ENCODE measurements around the gene BACH2. TPM values are rescaled to one million over a fixed set of nuclear protein-coding genes. Genes with fewer than 3 reads are reported as not detected.
"Not testable (repeated sequence)": the region's sequence is repeated elsewhere in the genome, so short reads cannot be mapped to it uniquely, and the experiment has no call there.

BACH2 gene
- total and polyA plus RNA-seq, 10 of the 15 experiments (the other 5 are each of a cell fraction or from before 2014, with no cell fraction given): 0.03 to 0.28 (median 0.04) TPM; not detected in 3

DNA sequence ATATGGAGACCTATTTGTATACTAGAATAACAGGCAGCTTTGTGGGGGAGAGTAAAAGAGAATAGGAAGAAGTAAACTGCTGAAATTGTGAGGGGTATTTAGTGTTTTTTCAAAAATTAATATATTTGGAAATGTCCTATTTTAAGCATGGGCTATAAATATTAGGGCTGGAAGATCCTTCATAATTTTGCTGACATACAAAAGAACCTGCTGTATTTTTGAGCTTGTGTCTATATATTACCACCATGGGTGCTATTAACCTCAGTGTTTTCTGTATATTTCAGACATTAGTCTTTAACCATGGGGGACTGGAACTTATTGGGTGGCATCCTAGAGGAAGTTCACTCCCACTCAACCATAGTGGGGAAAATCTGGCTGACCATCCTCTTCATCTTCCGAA, 402.5 kb downstream of the BACH2 start, which contains the start of gene GJA10:
GJA10 (plus strand) TSS at position 301 of the 400 bp plus-strand sequence; CDS start at position 301, 0 bp downstream.
- FAIRE-seq: no peak
- H3K36me3 ChIP-seq (ENCODE audit: control insufficient read depth in 2 of 2, insufficient read depth in 2 of 2, low read length in 1 of 2): no peaks in the 10 kb centered on the region
- BruUV-seq (replicated peaks): no TSS peak
- ChIA-PET RAD21 (ENCODE audit: unreplicated experiment) (no interaction called here), POLR2A (no interaction called here), SMC1A (ENCODE audit: uncharacterized antibody, unreplicated experiment) (no interaction called here), CTCF (no interaction called here)
- H2AFZ ChIP-seq (ENCODE audit: control insufficient read depth, low read depth, low read length): no peak within 1 kb of the TSS
- no peak within 1 kb of the TSS for H3K4me2 ChIP-seq (ENCODE audit: control insufficient read depth, insufficient read depth)
- intact Hi-C loops (cut with micrococcal nuclease; ENCODE audit: unreplicated experiment): no loop called here
- H3K4me1 ChIP-seq (ENCODE audit: control insufficient read depth, insufficient read depth, low read length): no peaks in the 10 kb centered on the region
- no peak for ATAC-seq
- H4K20me1 ChIP-seq (ENCODE audit: control insufficient read depth, insufficient read depth): no peaks in the 10 kb centered on the region
- H3K9ac ChIP-seq (ENCODE audit: control insufficient read depth, insufficient read depth, low read length): no peak within 1 kb of the TSS
- H3K4me3 ChIP-seq: no peak within 1 kb of the TSS
- in situ Hi-C loops (cut with MboI): no loop called here
- no peaks in the 10 kb centered on the region for H3K9me3 ChIP-seq (replicated peaks; ENCODE audit: control insufficient read depth, insufficient read depth, low read length)
- H3K79me2 ChIP-seq (ENCODE audit: control insufficient read depth, insufficient read depth, low read length): no peaks in the 10 kb centered on the region
- no peak for TF ChIP-seq NFIC (IDR thresholded peaks at IDR 0.05; ENCODE audit: low read depth, low read length)
- no peak for TF ChIP-seq SPI1 (IDR thresholded peaks at IDR 0.05; ENCODE audit: borderline replicate concordance, insufficient read depth, low read depth, low read length)
- no peaks in the 10 kb centered on the region; a peak in 1 of 4 replicates for H3K27me3 ChIP-seq (replicated peaks in 1 of 2; ENCODE audit: control insufficient read depth in 2 of 2, insufficient read depth in 2 of 2, low read length in 1 of 2)
- DNase-seq (ENCODE audit: low read depth, low spot score): no peak
- H3K27ac ChIP-seq (ENCODE audit: control insufficient read depth, insufficient read depth): no peak within 1 kb of the TSS
- WGBS (ENCODE audit: insufficient coverage, insufficient replicate concordance, low lambda C conversion rate, missing lambda C conversion rate): 79% methylated on average over 1 of the region's 1 CpG

DNA sequence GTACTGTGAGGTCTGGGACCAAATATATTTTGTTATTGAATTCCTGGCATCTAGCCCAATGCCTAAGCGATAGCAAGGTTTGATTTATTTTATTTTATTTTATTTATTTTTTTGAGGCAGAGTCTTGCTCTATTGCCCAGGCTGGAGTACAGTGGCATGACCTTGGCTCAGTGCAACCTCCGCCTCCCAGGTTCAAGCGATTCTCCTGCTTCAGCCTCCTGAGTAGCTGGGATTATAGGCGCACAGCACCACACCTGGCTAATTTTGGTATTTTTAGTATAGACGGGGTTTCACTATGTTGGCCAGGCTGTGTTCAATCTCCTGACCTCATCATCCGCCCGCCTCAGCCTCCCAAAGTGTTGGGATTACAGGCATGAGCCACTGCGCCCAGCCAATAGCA, 404.1 kb downstream of the BACH2 start:
- H3K27ac ChIP-seq (ENCODE audit: control insufficient read depth, insufficient read depth); in situ Hi-C loops (cut with MboI); POLR2A ChIA-PET; H3K79me2 ChIP-seq (ENCODE audit: control insufficient read depth, insufficient read depth, low read length); DNase-seq (ENCODE audit: low read depth, low spot score); H3K4me3 ChIP-seq; ATAC-seq; H3K4me2 ChIP-seq (ENCODE audit: control insufficient read depth, insufficient read depth); H3K4me1 ChIP-seq (ENCODE audit: control insufficient read depth, insufficient read depth, low read length); H2AFZ ChIP-seq (ENCODE audit: control insufficient read depth, low read depth, low read length); H3K9me3 ChIP-seq (replicated peaks; ENCODE audit: control insufficient read depth, insufficient read depth, low read length); BruUV-seq (replicated peaks); H3K27me3 ChIP-seq (replicated peaks in 1 of 2; ENCODE audit: control insufficient read depth in 2 of 2, insufficient read depth in 2 of 2, low read length in 1 of 2); intact Hi-C loops (cut with micrococcal nuclease; ENCODE audit: unreplicated experiment); H3K36me3 ChIP-seq (ENCODE audit: control insufficient read depth in 2 of 2, insufficient read depth in 2 of 2, low read length in 1 of 2); H3K9ac ChIP-seq (ENCODE audit: control insufficient read depth, insufficient read depth, low read length); RAD21 ChIA-PET (ENCODE audit: unreplicated experiment); H4K20me1 ChIP-seq (ENCODE audit: control insufficient read depth, insufficient read depth); FAIRE-seq: not testable (repeated sequence)
- 52% methylated on average over 8 of the region's 8 CpGs for WGBS (ENCODE audit: insufficient coverage, insufficient replicate concordance, low lambda C conversion rate, missing lambda C conversion rate)
- CTCF ChIA-PET: interaction anchor here (1.3 kb wide), 1 partner anchor 124 kb away, joined by 3 read pairs; no protein-coding TSS in a partner anchor
- TF ChIP-seq, protein P1, sequence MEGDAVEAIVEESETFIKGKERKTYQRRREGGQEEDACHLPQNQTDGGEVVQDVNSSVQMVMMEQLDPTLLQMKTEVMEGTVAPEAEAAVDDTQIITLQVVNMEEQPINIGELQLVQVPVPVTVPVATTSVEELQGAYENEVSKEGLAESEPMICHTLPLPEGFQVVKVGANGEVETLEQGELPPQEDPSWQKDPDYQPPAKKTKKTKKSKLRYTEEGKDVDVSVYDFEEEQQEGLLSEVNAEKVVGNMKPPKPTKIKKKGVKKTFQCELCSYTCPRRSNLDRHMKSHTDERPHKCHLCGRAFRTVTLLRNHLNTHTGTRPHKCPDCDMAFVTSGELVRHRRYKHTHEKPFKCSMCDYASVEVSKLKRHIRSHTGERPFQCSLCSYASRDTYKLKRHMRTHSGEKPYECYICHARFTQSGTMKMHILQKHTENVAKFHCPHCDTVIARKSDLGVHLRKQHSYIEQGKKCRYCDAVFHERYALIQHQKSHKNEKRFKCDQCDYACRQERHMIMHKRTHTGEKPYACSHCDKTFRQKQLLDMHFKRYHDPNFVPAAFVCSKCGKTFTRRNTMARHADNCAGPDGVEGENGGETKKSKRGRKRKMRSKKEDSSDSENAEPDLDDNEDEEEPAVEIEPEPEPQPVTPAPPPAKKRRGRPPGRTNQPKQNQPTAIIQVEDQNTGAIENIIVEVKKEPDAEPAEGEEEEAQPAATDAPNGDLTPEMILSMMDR (IDR thresholded peaks at IDR 0.05 in 2 of 3, conservative IDR thresholded peaks at IDR 0.05 in 1 of 3; ENCODE audit: control insufficient read depth in 2 of 3, extremely low read depth in 1 of 3, insufficient read depth in 1 of 3, low read depth in 3 of 3, low read length in 3 of 3): 0 out of 6 replicates have a peak, but pooled peaks of 1 of the 3 experiments have one; percentile 9
- SMC1A ChIA-PET (ENCODE audit: uncharacterized antibody, unreplicated experiment): interaction anchor here (0.6 kb wide), 1 partner anchor 360 kb away, joined by 3 read pairs; no protein-coding TSS in a partner anchor

DNA sequence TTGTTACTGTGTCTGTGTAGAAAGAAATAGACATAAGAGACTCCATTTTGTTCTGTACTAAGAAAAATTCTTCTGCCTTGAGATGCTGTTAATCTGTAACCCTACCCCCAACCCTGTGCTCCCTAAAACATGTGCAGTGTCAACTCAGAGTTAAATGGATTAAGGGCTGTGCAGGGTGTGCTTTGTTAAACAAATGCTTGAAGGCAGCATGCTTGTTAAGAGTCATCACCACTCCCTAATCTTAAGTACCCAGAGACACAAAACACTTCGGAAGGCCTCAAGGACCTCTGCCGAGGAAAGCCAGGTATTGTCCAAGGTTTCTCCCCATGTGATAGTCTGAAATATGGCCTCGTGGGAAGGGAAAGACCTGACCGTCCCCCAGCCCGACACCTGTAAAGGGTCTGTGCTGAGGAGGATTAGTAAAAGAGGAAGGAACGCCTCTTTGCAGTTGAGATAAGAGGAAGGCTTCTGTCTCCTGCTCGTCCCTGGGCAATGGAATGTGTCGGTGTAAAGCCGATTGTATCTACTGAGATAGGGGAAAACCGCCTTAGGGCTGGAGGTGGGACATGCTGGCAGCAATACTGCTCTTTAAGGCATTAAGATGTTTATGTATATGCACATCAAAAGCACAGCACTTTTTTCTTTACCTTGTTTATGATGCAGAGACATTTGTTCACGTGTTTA, 405.7 kb downstream of the BACH2 start:
- H3K4me1 ChIP-seq (ENCODE audit: control insufficient read depth, insufficient read depth, low read length); H3K9me3 ChIP-seq (replicated peaks; ENCODE audit: control insufficient read depth, insufficient read depth, low read length); CTCF ChIA-PET; intact Hi-C loops (cut with micrococcal nuclease; ENCODE audit: unreplicated experiment); FAIRE-seq; ATAC-seq; H3K4me3 ChIP-seq; DNase-seq (ENCODE audit: low read depth, low spot score); H3K27me3 ChIP-seq (replicated peaks in 1 of 2; ENCODE audit: control insufficient read depth in 2 of 2, insufficient read depth in 2 of 2, low read length in 1 of 2); H3K4me2 ChIP-seq (ENCODE audit: control insufficient read depth, insufficient read depth); H2AFZ ChIP-seq (ENCODE audit: control insufficient read depth, low read depth, low read length); H3K27ac ChIP-seq (ENCODE audit: control insufficient read depth, insufficient read depth); H3K79me2 ChIP-seq (ENCODE audit: control insufficient read depth, insufficient read depth, low read length); H4K20me1 ChIP-seq (ENCODE audit: control insufficient read depth, insufficient read depth); in situ Hi-C loops (cut with MboI); H3K36me3 ChIP-seq (ENCODE audit: control insufficient read depth in 2 of 2, insufficient read depth in 2 of 2, low read length in 1 of 2); BruUV-seq (replicated peaks); RAD21 ChIA-PET (ENCODE audit: unreplicated experiment); H3K9ac ChIP-seq (ENCODE audit: control insufficient read depth, insufficient read depth, low read length); POLR2A ChIA-PET: not testable (repeated sequence)
- SMC1A ChIA-PET (ENCODE audit: uncharacterized antibody, unreplicated experiment): interaction anchor here (0.6 kb wide), 1 partner anchor 83 kb away, joined by 3 read pairs; no protein-coding TSS in a partner anchor
- WGBS (ENCODE audit: insufficient coverage, insufficient replicate concordance, low lambda C conversion rate, missing lambda C conversion rate): 36% methylated on average over 9 of the region's 11 CpGs
